Right lobe of liver (tissue), 4 donors: ENCODE measurements around the gene SH2D5.

Experiments
- POLR2A ChIP-seq: fragments of 450-650 bp; IDR thresholded peaks from one replicate; pipeline ENCODE4 v1.6.1; 2017; ENCODE audit warnings: antibody characterized with exemption, mild to moderate bottlenecking
- TF ChIP-seq, protein P1 (sequence below), 4 donors: fragments of 200-600 bp in 3 of 4; fragments of 450-650 bp in 1 of 4; IDR thresholded peaks; one replicate each; pipeline versions ENCODE4 v1.5.1 to v1.8.0; 2016 to 2022; ENCODE audit warnings: antibody characterized with exemption in 4 of 4, mild to moderate bottlenecking in 2 of 4
- donor health status: DM: no; HTN: no; CAD: no.
- donor health status: DM: no; HTN: no; CAD: no.
- donor health status: DM: no; HTN: yes; CAD: no.

DNA sequence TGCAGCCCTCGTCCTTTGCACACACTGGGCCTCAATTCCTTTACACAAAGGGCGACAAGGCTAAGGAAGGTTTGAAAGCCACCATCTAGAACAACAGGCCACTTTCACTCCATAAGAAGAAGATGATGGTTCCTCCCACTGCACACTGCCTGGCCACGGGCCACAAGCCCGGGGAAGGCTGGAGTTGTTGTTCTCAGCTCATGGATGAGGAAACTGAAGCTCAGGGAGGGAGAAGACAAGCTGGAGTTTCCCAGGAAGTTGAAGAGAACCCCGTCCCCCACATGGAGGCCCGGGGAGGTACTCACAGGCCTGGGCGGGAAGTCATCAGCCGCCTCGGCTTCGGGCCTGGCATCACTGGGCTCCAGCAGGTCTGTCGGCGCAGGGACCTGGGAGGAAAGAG lies 46.8 kb downstream of the SH2D5 start:
- TF ChIP-seq, protein P1, sequence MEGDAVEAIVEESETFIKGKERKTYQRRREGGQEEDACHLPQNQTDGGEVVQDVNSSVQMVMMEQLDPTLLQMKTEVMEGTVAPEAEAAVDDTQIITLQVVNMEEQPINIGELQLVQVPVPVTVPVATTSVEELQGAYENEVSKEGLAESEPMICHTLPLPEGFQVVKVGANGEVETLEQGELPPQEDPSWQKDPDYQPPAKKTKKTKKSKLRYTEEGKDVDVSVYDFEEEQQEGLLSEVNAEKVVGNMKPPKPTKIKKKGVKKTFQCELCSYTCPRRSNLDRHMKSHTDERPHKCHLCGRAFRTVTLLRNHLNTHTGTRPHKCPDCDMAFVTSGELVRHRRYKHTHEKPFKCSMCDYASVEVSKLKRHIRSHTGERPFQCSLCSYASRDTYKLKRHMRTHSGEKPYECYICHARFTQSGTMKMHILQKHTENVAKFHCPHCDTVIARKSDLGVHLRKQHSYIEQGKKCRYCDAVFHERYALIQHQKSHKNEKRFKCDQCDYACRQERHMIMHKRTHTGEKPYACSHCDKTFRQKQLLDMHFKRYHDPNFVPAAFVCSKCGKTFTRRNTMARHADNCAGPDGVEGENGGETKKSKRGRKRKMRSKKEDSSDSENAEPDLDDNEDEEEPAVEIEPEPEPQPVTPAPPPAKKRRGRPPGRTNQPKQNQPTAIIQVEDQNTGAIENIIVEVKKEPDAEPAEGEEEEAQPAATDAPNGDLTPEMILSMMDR (IDR thresholded peaks at IDR 0.05): no peak
- no peak for TF ChIP-seq POLR2A
